WI38 (cell line): Measurements from ENCODE around the gene PATL1.

ENCODE experiments used
- H3K4me3 ChIP-seq: 2 replicates; pipeline ENCODE4 v1.5.1; 2011; ENCODE audit warnings: low read depth, mild to moderate bottlenecking, control low read depth, low read length
- TF ChIP-seq, protein P1 (sequence below): IDR thresholded peaks from 2 replicates; pipeline ENCODE4 v1.5.1; 2012; ENCODE audit warnings: low read depth, mild to moderate bottlenecking, control low read depth, low read length

PATL1 gene

DNA sequence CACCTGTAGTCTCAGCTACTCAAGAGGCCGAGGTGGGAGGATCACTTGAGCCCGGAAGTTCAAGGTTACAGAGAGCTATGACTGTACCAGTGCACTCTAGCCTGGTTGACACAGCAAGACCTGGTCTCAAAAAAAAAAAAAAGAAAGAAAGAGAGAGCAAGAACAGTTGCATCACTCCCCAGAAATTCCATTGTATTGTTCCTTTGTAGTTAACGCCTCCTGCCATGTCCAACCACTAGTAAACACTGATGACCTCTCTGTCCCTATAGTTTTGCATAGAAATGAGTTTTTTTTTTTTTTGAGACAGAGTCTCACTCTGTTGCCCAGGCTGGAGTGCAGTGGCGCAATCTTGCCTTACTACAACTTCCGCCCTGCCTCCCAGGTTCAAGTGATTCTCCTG is 10.8 kb downstream of the PATL1 start:
- no peak overlapping the region for H3K4me3 ChIP-seq
- TF ChIP-seq, protein P1, sequence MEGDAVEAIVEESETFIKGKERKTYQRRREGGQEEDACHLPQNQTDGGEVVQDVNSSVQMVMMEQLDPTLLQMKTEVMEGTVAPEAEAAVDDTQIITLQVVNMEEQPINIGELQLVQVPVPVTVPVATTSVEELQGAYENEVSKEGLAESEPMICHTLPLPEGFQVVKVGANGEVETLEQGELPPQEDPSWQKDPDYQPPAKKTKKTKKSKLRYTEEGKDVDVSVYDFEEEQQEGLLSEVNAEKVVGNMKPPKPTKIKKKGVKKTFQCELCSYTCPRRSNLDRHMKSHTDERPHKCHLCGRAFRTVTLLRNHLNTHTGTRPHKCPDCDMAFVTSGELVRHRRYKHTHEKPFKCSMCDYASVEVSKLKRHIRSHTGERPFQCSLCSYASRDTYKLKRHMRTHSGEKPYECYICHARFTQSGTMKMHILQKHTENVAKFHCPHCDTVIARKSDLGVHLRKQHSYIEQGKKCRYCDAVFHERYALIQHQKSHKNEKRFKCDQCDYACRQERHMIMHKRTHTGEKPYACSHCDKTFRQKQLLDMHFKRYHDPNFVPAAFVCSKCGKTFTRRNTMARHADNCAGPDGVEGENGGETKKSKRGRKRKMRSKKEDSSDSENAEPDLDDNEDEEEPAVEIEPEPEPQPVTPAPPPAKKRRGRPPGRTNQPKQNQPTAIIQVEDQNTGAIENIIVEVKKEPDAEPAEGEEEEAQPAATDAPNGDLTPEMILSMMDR: no peak

DNA sequence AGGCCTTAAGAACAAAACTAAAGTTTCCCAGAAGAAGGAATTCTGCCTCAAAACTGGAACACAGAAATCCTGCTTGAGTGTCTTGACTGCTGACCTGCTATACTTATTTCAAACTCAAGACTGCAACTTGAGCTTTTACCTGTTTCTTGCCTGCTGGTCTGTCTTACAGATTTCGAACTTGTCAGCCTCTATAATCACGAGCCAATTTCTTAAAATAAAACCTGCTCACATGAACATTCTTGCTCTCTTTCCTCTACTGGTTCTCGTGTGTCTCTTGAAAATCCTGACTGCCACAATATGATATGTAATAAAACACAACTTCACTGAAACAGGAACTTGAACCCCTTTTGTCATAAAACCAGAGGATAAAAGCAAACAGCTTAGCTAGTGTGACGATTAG is 13.9 kb downstream of the PATL1 start:
- TF ChIP-seq, protein P1: no peak
- no peak overlapping the region for H3K4me3 ChIP-seq

DNA sequence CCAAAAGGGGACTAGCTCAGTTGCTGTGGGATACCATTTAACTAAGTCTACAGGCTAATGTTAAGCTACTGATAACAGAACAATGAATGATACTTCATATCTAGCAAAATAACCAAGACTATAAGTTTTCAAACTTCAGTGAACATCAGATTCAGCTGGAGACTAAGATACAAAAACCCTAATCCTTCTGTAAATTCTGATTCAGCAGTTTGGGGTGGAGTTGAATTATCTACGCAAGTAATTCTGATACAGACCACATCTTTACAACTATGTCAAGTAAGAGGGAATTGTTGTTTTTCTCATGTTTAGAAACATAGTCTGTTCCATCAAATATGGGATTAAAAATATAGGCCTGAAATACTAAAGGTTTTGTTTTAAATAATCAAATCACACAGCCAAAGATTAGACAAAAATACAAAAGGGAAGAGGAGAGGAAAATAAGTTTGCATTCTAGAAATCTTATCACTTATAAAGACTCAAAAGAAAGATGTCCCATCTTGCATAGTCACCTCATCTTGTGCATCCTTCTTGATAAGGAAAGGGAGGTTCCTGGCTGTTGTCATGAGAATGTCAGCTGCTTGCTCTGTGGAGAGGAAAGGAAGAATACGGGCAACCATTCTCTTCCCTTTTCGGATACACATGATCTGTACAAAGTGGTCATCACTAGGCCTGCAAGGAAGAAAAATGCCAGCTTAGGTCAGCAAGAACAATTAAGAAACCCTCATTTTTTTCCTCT is 21.4 kb downstream of the PATL1 start:
- H3K4me3 ChIP-seq: no peak overlapping the region
- TF ChIP-seq, protein P1: no peak

DNA sequence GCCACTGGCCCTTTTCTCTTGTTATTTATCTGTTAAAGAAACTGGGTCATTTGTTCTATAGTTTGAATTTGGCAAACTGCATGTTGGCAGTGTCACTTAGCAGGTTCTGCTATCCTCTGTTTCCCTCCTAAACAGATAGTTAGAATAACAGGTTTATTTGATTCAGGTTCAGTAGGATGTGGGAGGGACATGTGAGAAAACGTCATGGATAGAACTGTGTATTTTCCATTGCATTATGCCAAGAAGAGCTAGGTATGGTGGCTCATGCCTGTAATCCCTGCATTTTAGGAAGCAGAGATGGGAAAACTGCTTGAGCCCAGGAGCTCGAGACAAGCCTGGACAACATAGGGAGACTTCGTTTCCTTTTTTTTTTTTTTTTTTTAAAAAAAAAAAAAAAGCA is 24.3 kb downstream of the PATL1 start:
- H3K4me3 ChIP-seq: no peak overlapping the region
- TF ChIP-seq, protein P1: no peak

DNA sequence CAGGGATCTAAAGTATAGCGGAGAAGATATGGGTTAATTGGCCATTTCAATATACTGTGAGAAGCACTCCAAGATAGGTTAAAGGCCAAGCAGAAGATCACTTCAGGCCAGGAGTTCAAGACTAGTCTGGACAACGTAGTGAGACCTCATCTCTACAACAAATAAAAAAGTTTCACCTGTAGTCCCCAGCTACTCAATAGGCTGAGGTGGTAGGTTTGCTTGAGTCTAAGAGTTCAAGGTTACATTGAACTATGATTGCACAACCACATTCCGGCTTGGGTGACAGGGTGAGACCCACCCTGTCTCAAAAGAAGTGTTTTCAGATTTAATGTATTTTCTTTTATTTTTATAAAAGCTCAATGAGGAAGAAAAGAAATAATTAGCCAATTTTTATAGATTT is 25.4 kb downstream of the PATL1 start:
- H3K4me3 ChIP-seq: no peak overlapping the region
- TF ChIP-seq, protein P1: no peak

DNA sequence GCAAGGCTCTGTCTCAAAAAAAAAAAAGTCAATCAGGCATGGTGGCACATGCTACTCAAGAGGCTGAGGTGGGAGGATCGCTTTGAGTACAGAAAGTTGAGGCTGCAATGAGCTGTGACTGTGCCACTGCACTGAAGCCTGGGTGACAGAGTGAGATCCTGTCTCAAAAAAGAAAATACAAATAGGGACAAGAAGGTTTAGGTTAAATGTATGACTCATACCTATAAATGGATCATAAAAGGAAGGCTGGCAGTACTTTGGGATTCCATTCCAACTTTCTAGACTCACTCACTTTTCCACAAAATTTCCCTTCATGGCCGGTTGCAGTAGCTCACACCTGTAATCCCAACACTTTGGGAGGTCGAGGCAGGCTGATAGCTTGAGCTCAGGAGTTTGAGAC is 27.7 kb downstream of the PATL1 start:
- TF ChIP-seq, protein P1: no peak
- no peak overlapping the region for H3K4me3 ChIP-seq

DNA sequence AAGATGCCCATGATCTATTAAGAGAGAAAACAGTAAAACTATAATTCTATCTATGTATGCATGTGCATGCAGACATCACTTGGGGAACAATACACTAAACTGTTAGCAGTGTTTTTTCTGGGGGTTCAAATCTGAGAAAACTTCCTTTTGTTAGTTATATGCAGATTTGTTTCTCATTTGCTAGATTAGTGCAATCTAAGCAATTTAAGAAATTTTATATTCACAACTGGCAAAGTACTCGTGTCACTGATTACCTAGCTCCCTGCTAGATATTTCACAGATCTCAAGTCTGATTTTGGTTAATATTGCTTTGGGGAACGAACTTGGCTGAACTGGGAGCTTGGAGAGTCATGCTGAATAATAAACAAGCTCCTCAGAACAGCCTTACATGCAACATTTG is 38.3 kb downstream of the PATL1 start:
- TF ChIP-seq, protein P1: no peak
- no peak overlapping the region for H3K4me3 ChIP-seq
